GM23338 (cell line): ENCODE data around the gene FRA10AC1. TPM values are rescaled to one million over a fixed set of nuclear protein-coding genes. Genes with fewer than 3 reads are reported as not detected.

Source experiments
- ATAC-seq: fragments of 200-7000 bp; cut with Tn5 transposase; 3 replicates; pipeline ENCODE4 v1.9.1; 2020
- DNase-seq: peaks from one replicate; pipeline ENCODE4 v3.0.0-alpha.2; 2015; ENCODE audit warnings: low spot score
- H2AFZ ChIP-seq: fragments of 200-600 bp; sonication (generic); 2 replicates; pipeline ENCODE4 v1.8.0; 2016; ENCODE audit warnings: antibody characterized with exemption, mild to moderate bottlenecking, moderate library complexity
- H3F3A ChIP-seq: fragments of 200-600 bp; sonication (generic); replicated peaks from 2 replicates; pipeline ENCODE4 v1.8.0; 2017; ENCODE audit warnings: antibody characterized with exemption, mixed run types, low read depth
- H3K27ac ChIP-seq: fragments of 200-600 bp; sonication (generic); 2 replicates; pipeline ENCODE4 v1.6.1; 2016; ENCODE audit warnings: low read depth
- H3K27me3 ChIP-seq: fragments of 200-600 bp; sonication (generic); 2 replicates; pipeline ENCODE4 v1.8.0; 2016; ENCODE audit warnings: mild to moderate bottlenecking, mixed run types, moderate library complexity; ENCODE audit not compliant: insufficient read depth
- H3K36me3 ChIP-seq: fragments of 200-600 bp; sonication (generic); 2 replicates; pipeline ENCODE4 v1.8.0; 2016; ENCODE audit warnings: mild to moderate bottlenecking; ENCODE audit not compliant: insufficient read depth
- H3K4me1 ChIP-seq: fragments of 200-600 bp; sonication (generic); 2 replicates; pipeline ENCODE4 v1.8.0; 2016; ENCODE audit warnings: mild to moderate bottlenecking, moderate library complexity; ENCODE audit not compliant: insufficient read depth
- H3K4me2 ChIP-seq: fragments of 200-600 bp; sonication (generic); 2 replicates; pipeline ENCODE4 v1.7.1; 2017; ENCODE audit warnings: mixed run types
- H3K4me3 ChIP-seq: fragments of 200-600 bp; sonication (generic); 2 replicates; pipeline ENCODE4 v1.6.1; 2016; ENCODE audit warnings: mixed run types
- H3K79me2 ChIP-seq: fragments of 200-600 bp; sonication (generic); replicated peaks from 2 replicates; pipeline ENCODE4 v1.8.0; 2017; ENCODE audit warnings: mild to moderate bottlenecking; ENCODE audit not compliant: insufficient read depth
- H3K9me2 ChIP-seq: fragments of 200-600 bp; sonication (generic); 2 replicates; pipeline ENCODE4 v1.8.0; 2017; ENCODE audit not compliant: insufficient read depth
- H4K20me1 ChIP-seq: fragments of 200-600 bp; sonication (generic); replicated peaks from 2 replicates; pipeline ENCODE4 v1.8.0; 2017; ENCODE audit warnings: mild to moderate bottlenecking; ENCODE audit not compliant: insufficient read depth
- H3K27ac Mint-ChIP-seq: 2 replicates; pipeline ENCODE4 v1.8.0; 2020; ENCODE audit warnings: inconsistent platforms, mild to moderate bottlenecking, moderate library complexity, mixed read lengths
- H3K27me3 Mint-ChIP-seq: 3 replicates; pipeline ENCODE4 v1.8.0; 2022; ENCODE audit warnings: low read depth, mild to moderate bottlenecking, moderate library complexity, mixed read lengths, inconsistent platforms; ENCODE audit not compliant: insufficient read depth, poor library complexity
- H3K36me3 Mint-ChIP-seq: 3 replicates; pipeline ENCODE4 v1.8.0; 2021; ENCODE audit warnings: low read depth, mild to moderate bottlenecking, inconsistent platforms, moderate library complexity, mixed read lengths
- H3K4me1 Mint-ChIP-seq: 3 replicates; pipeline ENCODE4 v1.8.0; 2020; ENCODE audit warnings: mild to moderate bottlenecking, inconsistent platforms, mixed read lengths
- H3K4me3 Mint-ChIP-seq: 3 replicates; pipeline ENCODE4 v1.8.0; 2021; ENCODE audit warnings: moderate library complexity, mild to moderate bottlenecking, inconsistent platforms, mixed read lengths
- H3K9me3 Mint-ChIP-seq: 3 replicates; pipeline ENCODE4 v1.8.0; 2020; ENCODE audit warnings: moderate library complexity, mild to moderate bottlenecking, inconsistent platforms, mixed read lengths
- CREB1 ChIP-seq: fragments of 250-450 bp; sonication (Bioruptor Pico); IDR thresholded peaks from 2 replicates; pipeline ENCODE4 v1.5.0; 2020; ENCODE audit warnings: low read depth, mild to moderate bottlenecking, moderate library complexity
- CTCF ChIP-seq, 2 experiments: fragments of 200-600 bp in 1 of 2; sonication (generic) in 1 of 2; conservative IDR thresholded peaks; 2 replicates each; pipeline versions ENCODE4 v1.5.1 to v1.6.1; 2016 to 2017; ENCODE audit warnings: antibody characterized with exemption in 2 of 2, low read depth in 2 of 2, mild to moderate bottlenecking in 2 of 2, moderate library complexity in 1 of 2
- ETS1 ChIP-seq: IDR thresholded peaks from 2 replicates; pipeline ENCODE4 v1.6.1; 2016; ENCODE audit warnings: antibody characterized with exemption
- EZH2 ChIP-seq: fragments of 200-600 bp; sonication (generic); IDR thresholded peaks from one replicate; pipeline ENCODE4 v1.8.0; 2017; ENCODE audit warnings: antibody characterized with exemption, mild to moderate bottlenecking, low read depth; ENCODE audit not compliant: unreplicated experiment
- JUNB ChIP-seq: IDR thresholded peaks from one replicate; pipeline ENCODE4 v1.6.1; 2016; ENCODE audit warnings: antibody characterized with exemption; ENCODE audit not compliant: unreplicated experiment
- STAT1 ChIP-seq: IDR thresholded peaks from one replicate; pipeline ENCODE4 v1.6.1; 2016; ENCODE audit warnings: antibody characterized with exemption; ENCODE audit not compliant: unreplicated experiment
- ZNF114 ChIP-seq: fragments of 250-450 bp; sonication (Bioruptor Pico); IDR thresholded peaks from 2 replicates; pipeline ENCODE4 v1.5.0; 2020; ENCODE audit warnings: mild to moderate bottlenecking, moderate library complexity
- ZNF331 ChIP-seq: fragments of 250-450 bp; sonication (Bioruptor Pico); IDR thresholded peaks from 2 replicates; pipeline ENCODE4 v1.5.0; 2020; ENCODE audit warnings: low read depth, mild to moderate bottlenecking, moderate library complexity
- ZNF462 ChIP-seq: fragments of 250-450 bp; sonication (Bioruptor Pico); IDR thresholded peaks from 2 replicates; pipeline ENCODE4 v1.5.0; 2020; ENCODE audit warnings: mild to moderate bottlenecking, moderate library complexity
- polyA plus RNA-seq: library from polyadenylated mRNA; unstranded; fragments of >200 nt; fragmentation: Nextera tagmentation; extraction: Ambion mirVana; gene quantifications from 2 replicates; pipeline ENCODE4 v1.2.1, GENCODE V29; 2016
- total RNA-seq: library from RNA; depleted of rRNA; stranded (reverse); fragments of >200 nt; shearing (Covaris generic); gene quantifications from 2 replicates; pipeline ENCODE4 v1.2.3, GENCODE V29; 2014

Gene FRA10AC1
- total and polyA plus RNA-seq, 2 experiments from 2014 or later = 35.4 to 51.5 TPM

- Histone ChIP-seq H3K36me3 (0 out of 2 replicates have a peak, but pooled peaks cover 3% of the 10 kb centered on the region), H3K4me1 (peaks cover 24% of the 10 kb centered on the region), H3K4me3 (no peak overlapping the region), H3K27me3 (no peaks in the 10 kb centered on the region), H3K4me2 (no peak overlapping the region), H3F3A (no peaks in the 10 kb centered on the region), H3K79me2 (no peaks in the 10 kb centered on the region), H3K27ac (no peak overlapping the region), H4K20me1 (no peaks in the 10 kb centered on the region), H2AFZ (no peak overlapping the region), H3K9me2 (0 out of 2 replicates have a peak, but pooled peaks cover 2% of the 10 kb centered on the region)
- no peak overlapping the region for H3K27ac Mint-ChIP-seq
- no peak for DNase-seq
- no peak overlapping the region for H3K4me3 Mint-ChIP-seq
- H3K4me1 Mint-ChIP-seq = peaks cover 17% of the 10 kb centered on the region
- H3K36me3 Mint-ChIP-seq = no peaks in the 10 kb centered on the region
- H3K27me3 Mint-ChIP-seq = peaks cover 2% of the 10 kb centered on the region
- TF ChIP-seq JUNB (no peak), ETS1 (no peak), CREB1 (CRISPR knock-in tag) (no peak), EZH2 (no peak), CTCF (conservative IDR thresholded peaks at IDR 0.05; ENCODE audit: low read depth in 2 of 2) (no peak), ZNF462 (CRISPR knock-in tag) (no peak), ZNF331 (CRISPR knock-in tag) (no peak), ZNF114 (no peak), STAT1 (no peak)
- no peak for ATAC-seq
- no peaks in the 10 kb centered on the region for H3K9me3 Mint-ChIP-seq
These were observed 20.2 kb upstream of the FRA10AC1 start for GRCh38 chr10:93722550-93722949.
